ENCODE measurements around the gene PFN3.

DNA sequence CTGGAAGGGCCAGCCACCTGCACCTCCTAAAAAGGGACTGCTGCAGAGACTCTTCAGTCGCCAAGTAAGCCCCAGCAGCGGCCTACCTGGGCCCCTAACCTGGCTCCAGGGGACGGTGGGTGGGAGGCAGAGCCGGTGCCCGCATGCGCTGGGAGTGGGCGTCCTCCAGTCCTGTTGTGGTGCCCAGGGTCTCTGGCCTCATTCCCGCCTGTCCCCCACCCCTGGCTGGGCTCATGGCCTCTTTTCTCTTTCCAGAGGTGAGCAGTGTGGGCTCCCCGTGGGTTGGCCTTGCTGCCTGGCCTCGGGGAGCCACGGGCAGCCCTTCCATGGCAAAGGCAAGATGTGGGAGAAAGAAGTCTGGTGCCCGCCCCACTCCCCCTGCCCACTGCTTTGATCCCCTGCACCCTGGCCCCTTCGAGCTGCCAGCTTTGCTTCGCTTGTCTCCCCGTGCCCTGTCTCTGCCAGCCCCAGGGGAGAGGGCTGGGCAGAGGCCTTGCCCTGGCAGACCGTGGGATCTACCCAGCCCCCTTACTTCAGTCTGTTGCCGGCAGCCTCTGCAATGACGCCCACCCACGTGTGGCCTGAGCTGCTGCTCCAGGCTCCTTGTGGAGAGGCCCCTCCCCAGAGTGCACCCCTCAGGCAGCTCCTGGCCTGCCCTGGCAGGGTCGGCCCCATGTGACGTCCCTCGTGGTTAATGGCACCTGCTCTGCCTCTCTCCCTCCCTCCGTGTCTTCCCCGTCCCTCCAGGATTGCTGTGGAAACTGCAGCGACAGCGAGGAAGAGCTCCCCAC, 40.7 kb upstream of the PFN3 start:
- TF ChIP-seq, protein P1, sequence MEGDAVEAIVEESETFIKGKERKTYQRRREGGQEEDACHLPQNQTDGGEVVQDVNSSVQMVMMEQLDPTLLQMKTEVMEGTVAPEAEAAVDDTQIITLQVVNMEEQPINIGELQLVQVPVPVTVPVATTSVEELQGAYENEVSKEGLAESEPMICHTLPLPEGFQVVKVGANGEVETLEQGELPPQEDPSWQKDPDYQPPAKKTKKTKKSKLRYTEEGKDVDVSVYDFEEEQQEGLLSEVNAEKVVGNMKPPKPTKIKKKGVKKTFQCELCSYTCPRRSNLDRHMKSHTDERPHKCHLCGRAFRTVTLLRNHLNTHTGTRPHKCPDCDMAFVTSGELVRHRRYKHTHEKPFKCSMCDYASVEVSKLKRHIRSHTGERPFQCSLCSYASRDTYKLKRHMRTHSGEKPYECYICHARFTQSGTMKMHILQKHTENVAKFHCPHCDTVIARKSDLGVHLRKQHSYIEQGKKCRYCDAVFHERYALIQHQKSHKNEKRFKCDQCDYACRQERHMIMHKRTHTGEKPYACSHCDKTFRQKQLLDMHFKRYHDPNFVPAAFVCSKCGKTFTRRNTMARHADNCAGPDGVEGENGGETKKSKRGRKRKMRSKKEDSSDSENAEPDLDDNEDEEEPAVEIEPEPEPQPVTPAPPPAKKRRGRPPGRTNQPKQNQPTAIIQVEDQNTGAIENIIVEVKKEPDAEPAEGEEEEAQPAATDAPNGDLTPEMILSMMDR (IDR thresholded peaks at IDR 0.05), result no peak
- TF ChIP-seq POLR2A (IDR thresholded peaks at IDR 0.05), result no peak

Data from gastroesophageal sphincter (tissue), 3 donors.